Stimulated activated CD8-positive, alpha-beta memory T cell treated with anti-CD3 and anti-CD28 coated beads, Interleukin-4, amount 100 ng/mL, for 1 hour (primary cell): Measurements from ENCODE around the gene SNAI3.

ENCODE experiments used
- DNase-seq, 2 donors: peaks; one replicate each; pipeline ENCODE4 v3.0.0-alpha.2; 2020; ENCODE audit warnings: low read depth in 2 of 2, low spot score in 1 of 2

The SNAI3 gene

GRCh38 chr16:88686439-88687253 lies at the start of gene SNAI3:
Gene SNAI3, minus strand, starts transcription at chr16:88686507. Its CDS starts 101 bp downstream, at chr16:88686406.
- peak; percentile 67 to 71 for DNase-seq

GRCh38 chr16:88736088-88736487 lies 49.8 kb upstream of the SNAI3 start:
- DNase-seq = no peak

- DNase-seq = no peak
Measured at GRCh38 chr16:88735616-88736015, 49.3 kb upstream of the SNAI3 start.

- no peak for DNase-seq
Measured at GRCh38 chr16:88735121-88735520, 48.8 kb upstream of the SNAI3 start.

GRCh38 chr16:88734361-88734728 lies 48.0 kb upstream of the SNAI3 start:
- DNase-seq = no peak

GRCh38 chr16:88733630-88734360 lies 47.5 kb upstream of the SNAI3 start:
- DNase-seq = no peak

- no peak for DNase-seq
Measured at GRCh38 chr16:88732961-88733294, 46.6 kb upstream of the SNAI3 start.

- no peak for DNase-seq
Measured at GRCh38 chr16:88732172-88732960, 46.1 kb upstream of the SNAI3 start.

- no peak for DNase-seq
Measured at GRCh38 chr16:88731699-88732098, 45.4 kb upstream of the SNAI3 start.

GRCh38 chr16:88730632-88731607 lies 44.6 kb upstream of the SNAI3 start:
- DNase-seq = no peak

- DNase-seq = no peak
Measured at GRCh38 chr16:88727871-88728270, 41.6 kb upstream of the SNAI3 start.

- no peak for DNase-seq
Measured at GRCh38 chr16:88726981-88727380, 40.7 kb upstream of the SNAI3 start.

GRCh38 chr16:88726408-88726749 lies 40.1 kb upstream of the SNAI3 start:
- no peak for DNase-seq

- DNase-seq = no peak
Measured at GRCh38 chr16:88725609-88726407, 39.5 kb upstream of the SNAI3 start.

- no peak for DNase-seq
Measured at GRCh38 chr16:88724855-88725555, 38.7 kb upstream of the SNAI3 start.

- DNase-seq = no peak
Measured at GRCh38 chr16:88723911-88724310, 37.6 kb upstream of the SNAI3 start.

GRCh38 chr16:88723507-88723887 lies 37.2 kb upstream of the SNAI3 start:
- DNase-seq = no peak

- no peak for DNase-seq
Measured at GRCh38 chr16:88722784-88723506, 36.6 kb upstream of the SNAI3 start.
